Astrocyte (in vitro differentiated cells and primary cell): ENCODE results near the gene NSD1.

Experiments
- CTCF ChIP-seq: IDR thresholded peaks from 2 replicates; pipeline ENCODE4 v1.5.1; 2011; ENCODE audit warnings: low read depth, mild to moderate bottlenecking, inconsistent platforms, low read length, moderate library complexity; ENCODE audit not compliant: insufficient read depth
- EZH2 ChIP-seq: IDR thresholded peaks from 2 replicates; pipeline ENCODE4 v1.6.1; 2012; ENCODE audit warnings: mild to moderate bottlenecking, low read length, inconsistent platforms; ENCODE audit not compliant: insufficient read depth

- TF ChIP-seq CTCF (no peak), EZH2 (no peak)
Measured at GRCh38 chr5:177107159-177107558, 26.4 kb upstream of the NSD1 start.
